Panc1 (cell line): ENCODE results near the gene ATP10D. TPM values are rescaled to one million over a fixed set of nuclear protein-coding genes. Genes with fewer than 3 reads are reported as not detected.
"Not testable (repeated sequence)": the region's sequence is repeated elsewhere in the genome, so short reads cannot be mapped to it uniquely, and the experiment has no call there.

Experiments used
- ATAC-seq: fragments of 200-7000 bp; cut with Tn5 transposase; 2 replicates; pipeline ENCODE4 v1.9.1; 2020; ENCODE audit warnings: mild to moderate bottlenecking, moderate library complexity
- BruUV-seq: library from RNA; stranded (reverse); fragments of 400-500 nt; replicated peaks from 2 replicates; lab custom pipeline; 2021; lab: Mats Ljungman, UMichigan
- CTCF ChIA-PET: fragments of 300-600 bp; sonication (Branson Sonifier 250); formaldehyde crosslinking; loops from one replicate; lab custom pipeline; 2022; ENCODE audit warnings: antibody characterized with exemption; lab: Charles Lee
- POLR2A ChIA-PET: fragments of 300-600 bp; sonication (Branson Sonifier 250); formaldehyde crosslinking; loops from one replicate; lab custom pipeline; 2022; ENCODE audit warnings: antibody characterized with exemption; lab: Charles Lee
- DNase-seq: peaks from one replicate; pipeline ENCODE4 v3.0.0-alpha.2; 2010; ENCODE audit warnings: low read depth, low spot score
- H3K27ac ChIP-seq: 2 replicates; pipeline ENCODE4 v1.5.1; 2011; ENCODE audit warnings: mild to moderate bottlenecking, low read length, inconsistent platforms
- H3K27me3 ChIP-seq: fragments of 200-500 bp; sonication (Bioruptor generic); 2 replicates; pipeline ENCODE4 v1.6.0; 2014; ENCODE audit warnings: low read length, inconsistent platforms; ENCODE audit not compliant: control insufficient read depth, insufficient read depth
- H3K36me3 ChIP-seq: fragments of 200-500 bp; sonication (Bioruptor generic); 2 replicates; pipeline ENCODE4 v1.5.1; 2014; ENCODE audit warnings: inconsistent platforms, mild to moderate bottlenecking, low read length, moderate library complexity; ENCODE audit not compliant: control insufficient read depth, insufficient read depth
- H3K4me1 ChIP-seq: 2 replicates; pipeline ENCODE4 v1.5.1; 2011; ENCODE audit warnings: inconsistent platforms, mild to moderate bottlenecking, low read length, moderate library complexity; ENCODE audit not compliant: control insufficient read depth, insufficient read depth
- H3K4me3 ChIP-seq, 2 experiments: 2 replicates each; pipeline ENCODE4 v1.5.1; 2011 to 2012; ENCODE audit warnings: low read depth in 2 of 2, low read length in 2 of 2, mild to moderate bottlenecking in 2 of 2, inconsistent platforms in 1 of 2, moderate library complexity in 1 of 2
- H3K9me3 ChIP-seq: fragments of 200-500 bp; sonication (Bioruptor generic); 2 replicates; pipeline ENCODE4 v1.5.1; 2014; ENCODE audit warnings: low read depth, mild to moderate bottlenecking, inconsistent platforms, low read length, moderate library complexity; ENCODE audit not compliant: control insufficient read depth, insufficient read depth
- POLR2AphosphoS5 ChIP-seq: IDR thresholded peaks from 2 replicates; pipeline ENCODE4 v1.6.1; 2012; ENCODE audit warnings: mild to moderate bottlenecking, low read depth, low read length, moderate library complexity
- SIN3A ChIP-seq: IDR thresholded peaks from 2 replicates; pipeline ENCODE4 v1.6.1; 2012; ENCODE audit warnings: low read depth, mild to moderate bottlenecking, low read length, moderate library complexity, borderline replicate concordance; ENCODE audit not compliant: insufficient read depth
- TCF7L2 ChIP-seq: IDR thresholded peaks from 2 replicates; pipeline ENCODE4 v1.6.1; 2011; ENCODE audit warnings: mild to moderate bottlenecking, low read depth, low read length, inconsistent platforms
- in situ Hi-C: cut with HindIII; loops from 2 replicates; pipeline ENCODE4 v1.10.0; 2016; ENCODE audit warnings: low sequenced_read_pairs, low pct_unique_long_range_greater_than_20kb
- intact Hi-C: fragments of 100-400 bp; cut with micrococcal nuclease; formaldehyde crosslinking; loops from one replicate; pipeline ENCODE4 v1.10.0; 2022; ENCODE audit not compliant: unreplicated experiment
- total RNA-seq: library from RNA; stranded (reverse); gene quantifications from one replicate; pipeline ENCODE4 v1.2.1, GENCODE V29; 2021; ENCODE audit not compliant: unreplicated experiment
- TF ChIP-seq, protein P1 (sequence below), 2 experiments: IDR thresholded peaks; 2 replicates each; pipeline ENCODE4 v1.6.1; 2011 to 2012; ENCODE audit warnings: low read depth in 2 of 2, control low read depth in 1 of 2, low read length in 1 of 2, mild to moderate bottlenecking in 1 of 2, moderate library complexity in 1 of 2; ENCODE audit not compliant: insufficient read depth in 1 of 2
- TF ChIP-seq, protein P2 (sequence below): fragments of 450-650 bp; IDR thresholded peaks from 2 replicates; pipeline ENCODE4 v1.5.1; 2017; ENCODE audit warnings: mild to moderate bottlenecking

ATP10D gene
- total RNA-seq, 1 experiment from 2014 or later = 13.9 TPM

DNA sequence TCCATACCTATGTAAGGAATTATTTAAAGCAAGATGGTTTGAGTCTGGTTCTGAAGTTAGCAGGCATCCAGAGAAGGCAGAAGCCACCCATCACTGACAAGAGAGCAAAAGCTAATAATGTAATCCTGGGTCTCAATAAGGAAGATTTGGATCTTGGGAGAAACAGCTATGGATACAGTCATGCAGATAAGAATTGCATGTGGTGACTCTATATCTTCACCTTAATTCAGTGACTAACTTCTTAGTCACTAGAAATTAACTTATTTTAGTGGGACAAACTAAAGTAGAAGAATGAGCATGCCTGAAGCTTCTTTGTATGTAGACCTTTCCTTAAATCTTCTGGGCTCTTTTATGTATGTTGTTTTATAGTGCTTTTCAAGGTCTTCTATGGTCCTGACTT is 66.6 kb downstream of the ATP10D start:
- Histone ChIP-seq H3K4me3 (no peak overlapping the region), H3K27ac (no peak overlapping the region), H3K4me1 (no peaks in the 10 kb centered on the region), H3K36me3 (no peaks in the 10 kb centered on the region), H3K27me3 (no peaks in the 10 kb centered on the region), H3K9me3 (no peaks in the 10 kb centered on the region)
- ChIA-PET CTCF (no interaction called here), POLR2A (no interaction called here)
- TF ChIP-seq, protein P1, sequence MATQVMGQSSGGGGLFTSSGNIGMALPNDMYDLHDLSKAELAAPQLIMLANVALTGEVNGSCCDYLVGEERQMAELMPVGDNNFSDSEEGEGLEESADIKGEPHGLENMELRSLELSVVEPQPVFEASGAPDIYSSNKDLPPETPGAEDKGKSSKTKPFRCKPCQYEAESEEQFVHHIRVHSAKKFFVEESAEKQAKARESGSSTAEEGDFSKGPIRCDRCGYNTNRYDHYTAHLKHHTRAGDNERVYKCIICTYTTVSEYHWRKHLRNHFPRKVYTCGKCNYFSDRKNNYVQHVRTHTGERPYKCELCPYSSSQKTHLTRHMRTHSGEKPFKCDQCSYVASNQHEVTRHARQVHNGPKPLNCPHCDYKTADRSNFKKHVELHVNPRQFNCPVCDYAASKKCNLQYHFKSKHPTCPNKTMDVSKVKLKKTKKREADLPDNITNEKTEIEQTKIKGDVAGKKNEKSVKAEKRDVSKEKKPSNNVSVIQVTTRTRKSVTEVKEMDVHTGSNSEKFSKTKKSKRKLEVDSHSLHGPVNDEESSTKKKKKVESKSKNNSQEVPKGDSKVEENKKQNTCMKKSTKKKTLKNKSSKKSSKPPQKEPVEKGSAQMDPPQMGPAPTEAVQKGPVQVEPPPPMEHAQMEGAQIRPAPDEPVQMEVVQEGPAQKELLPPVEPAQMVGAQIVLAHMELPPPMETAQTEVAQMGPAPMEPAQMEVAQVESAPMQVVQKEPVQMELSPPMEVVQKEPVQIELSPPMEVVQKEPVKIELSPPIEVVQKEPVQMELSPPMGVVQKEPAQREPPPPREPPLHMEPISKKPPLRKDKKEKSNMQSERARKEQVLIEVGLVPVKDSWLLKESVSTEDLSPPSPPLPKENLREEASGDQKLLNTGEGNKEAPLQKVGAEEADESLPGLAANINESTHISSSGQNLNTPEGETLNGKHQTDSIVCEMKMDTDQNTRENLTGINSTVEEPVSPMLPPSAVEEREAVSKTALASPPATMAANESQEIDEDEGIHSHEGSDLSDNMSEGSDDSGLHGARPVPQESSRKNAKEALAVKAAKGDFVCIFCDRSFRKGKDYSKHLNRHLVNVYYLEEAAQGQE (IDR thresholded peaks at IDR 0.05; ENCODE audit: insufficient read depth in 1 of 2, low read depth in 2 of 2, low read length in 1 of 2) = no peak
- TF ChIP-seq, protein P2, sequence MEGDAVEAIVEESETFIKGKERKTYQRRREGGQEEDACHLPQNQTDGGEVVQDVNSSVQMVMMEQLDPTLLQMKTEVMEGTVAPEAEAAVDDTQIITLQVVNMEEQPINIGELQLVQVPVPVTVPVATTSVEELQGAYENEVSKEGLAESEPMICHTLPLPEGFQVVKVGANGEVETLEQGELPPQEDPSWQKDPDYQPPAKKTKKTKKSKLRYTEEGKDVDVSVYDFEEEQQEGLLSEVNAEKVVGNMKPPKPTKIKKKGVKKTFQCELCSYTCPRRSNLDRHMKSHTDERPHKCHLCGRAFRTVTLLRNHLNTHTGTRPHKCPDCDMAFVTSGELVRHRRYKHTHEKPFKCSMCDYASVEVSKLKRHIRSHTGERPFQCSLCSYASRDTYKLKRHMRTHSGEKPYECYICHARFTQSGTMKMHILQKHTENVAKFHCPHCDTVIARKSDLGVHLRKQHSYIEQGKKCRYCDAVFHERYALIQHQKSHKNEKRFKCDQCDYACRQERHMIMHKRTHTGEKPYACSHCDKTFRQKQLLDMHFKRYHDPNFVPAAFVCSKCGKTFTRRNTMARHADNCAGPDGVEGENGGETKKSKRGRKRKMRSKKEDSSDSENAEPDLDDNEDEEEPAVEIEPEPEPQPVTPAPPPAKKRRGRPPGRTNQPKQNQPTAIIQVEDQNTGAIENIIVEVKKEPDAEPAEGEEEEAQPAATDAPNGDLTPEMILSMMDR = no peak
- TF ChIP-seq TCF7L2 (no peak), SIN3A (no peak), POLR2AphosphoS5 (no peak)
- ATAC-seq (no peak), DNase-seq (no peak)
- in situ Hi-C loops (no loop called here), intact Hi-C loops (no loop called here)
- no TSS peak for BruUV-seq

DNA sequence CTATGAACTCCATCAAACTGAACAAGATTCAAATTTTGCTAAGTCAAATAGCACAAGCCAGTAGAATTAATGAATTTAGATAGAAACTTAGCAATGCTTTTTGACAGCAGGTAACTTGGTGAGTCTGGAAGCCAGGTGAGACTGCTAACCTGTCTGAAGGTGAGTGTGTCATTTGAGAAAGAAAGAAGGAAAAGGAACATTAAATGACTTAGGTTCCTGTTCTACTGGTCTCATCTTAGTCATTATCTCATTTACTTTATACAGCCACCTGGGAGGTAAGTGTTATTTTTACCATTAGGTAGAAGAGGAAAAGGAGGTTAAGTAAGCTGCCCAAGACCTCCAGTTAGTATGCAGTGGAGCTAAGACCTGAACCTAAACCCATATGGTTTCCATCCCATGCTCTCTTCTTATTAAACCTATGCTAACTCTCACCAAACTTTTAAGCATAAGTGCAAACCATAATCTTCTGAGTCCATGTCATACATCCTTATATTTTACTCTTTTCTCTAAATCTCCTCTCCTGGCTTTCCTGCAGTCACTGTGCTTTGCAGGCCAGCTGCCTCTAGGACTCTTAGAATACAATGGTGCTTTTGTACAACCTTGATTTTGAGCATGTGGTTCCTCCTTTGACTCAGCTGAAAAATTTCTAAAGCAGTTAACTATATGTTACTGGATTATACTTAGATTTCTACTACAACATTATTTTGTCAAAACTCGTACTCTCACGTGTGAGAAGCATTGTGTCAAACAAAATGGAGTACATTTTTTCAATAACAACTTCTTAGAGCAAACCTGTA is 68.5 kb downstream of the ATP10D start:
- Histone ChIP-seq H3K36me3 (no peaks in the 10 kb centered on the region), H3K9me3 (no peaks in the 10 kb centered on the region), H3K27ac (no peak overlapping the region), H3K4me3 (no peak overlapping the region), H3K27me3 (no peaks in the 10 kb centered on the region), H3K4me1 (no peaks in the 10 kb centered on the region)
- ChIA-PET CTCF (no interaction called here), POLR2A (no interaction called here)
- DNase-seq = no peak
- TF ChIP-seq SIN3A = no peak
- TF ChIP-seq, protein P2 = no peak
- TF ChIP-seq TCF7L2 = no peak
- no peak for TF ChIP-seq POLR2AphosphoS5
- TF ChIP-seq, protein P1 (IDR thresholded peaks at IDR 0.05; ENCODE audit: insufficient read depth in 1 of 2, low read depth in 2 of 2, low read length in 1 of 2) = no peak
- intact Hi-C loops = no loop called here
- in situ Hi-C loops = no loop called here
- BruUV-seq = no TSS peak
- ATAC-seq = no peak

DNA sequence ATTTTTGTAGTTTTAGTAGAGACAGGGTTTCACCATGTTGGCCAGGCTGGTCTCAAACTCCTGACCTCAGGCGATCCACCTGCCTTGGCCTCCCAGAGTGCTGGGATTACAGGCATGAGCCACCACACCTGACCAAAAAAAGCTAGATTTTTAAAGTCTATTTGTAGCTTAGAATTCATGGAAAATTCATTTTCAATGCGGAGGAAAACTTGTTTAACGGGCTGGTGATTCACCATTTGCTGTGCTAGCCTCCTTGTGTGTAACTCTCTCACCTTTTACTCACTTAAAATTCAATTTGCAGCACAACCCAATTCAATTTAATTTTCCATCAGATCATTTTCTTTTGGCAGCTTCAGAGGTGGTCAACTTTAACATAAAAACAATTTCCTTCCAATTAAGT is 70.8 kb downstream of the ATP10D start:
- DNase-seq, in situ Hi-C loops, H3K4me3 ChIP-seq, BruUV-seq, H3K27ac ChIP-seq, H3K9me3 ChIP-seq, H3K27me3 ChIP-seq, CTCF ChIA-PET, intact Hi-C loops, POLR2A ChIA-PET, ATAC-seq, H3K36me3 ChIP-seq, H3K4me1 ChIP-seq: not testable (repeated sequence)
